ENCODE results near the gene CCND2. TPM values are rescaled to one million over a fixed set of nuclear protein-coding genes. Genes with fewer than 3 reads are reported as not detected.

Gene CCND2
- total RNA-seq (2014; rRNA removed), result not detected in 2 replicates
- percentile 23 among the genes with signal in this experiment for Bru-seq, nascent RNA
- percentile 33 among the genes with signal in this experiment for BruChase-seq, experiment 1, labeled RNA remaining after a 6-hour chase
- percentile 21 among the genes with signal in this experiment for BruChase-seq, experiment 2, labeled RNA remaining after a 2-hour chase
- long read RNA-seq, result 0 reads

DNA sequence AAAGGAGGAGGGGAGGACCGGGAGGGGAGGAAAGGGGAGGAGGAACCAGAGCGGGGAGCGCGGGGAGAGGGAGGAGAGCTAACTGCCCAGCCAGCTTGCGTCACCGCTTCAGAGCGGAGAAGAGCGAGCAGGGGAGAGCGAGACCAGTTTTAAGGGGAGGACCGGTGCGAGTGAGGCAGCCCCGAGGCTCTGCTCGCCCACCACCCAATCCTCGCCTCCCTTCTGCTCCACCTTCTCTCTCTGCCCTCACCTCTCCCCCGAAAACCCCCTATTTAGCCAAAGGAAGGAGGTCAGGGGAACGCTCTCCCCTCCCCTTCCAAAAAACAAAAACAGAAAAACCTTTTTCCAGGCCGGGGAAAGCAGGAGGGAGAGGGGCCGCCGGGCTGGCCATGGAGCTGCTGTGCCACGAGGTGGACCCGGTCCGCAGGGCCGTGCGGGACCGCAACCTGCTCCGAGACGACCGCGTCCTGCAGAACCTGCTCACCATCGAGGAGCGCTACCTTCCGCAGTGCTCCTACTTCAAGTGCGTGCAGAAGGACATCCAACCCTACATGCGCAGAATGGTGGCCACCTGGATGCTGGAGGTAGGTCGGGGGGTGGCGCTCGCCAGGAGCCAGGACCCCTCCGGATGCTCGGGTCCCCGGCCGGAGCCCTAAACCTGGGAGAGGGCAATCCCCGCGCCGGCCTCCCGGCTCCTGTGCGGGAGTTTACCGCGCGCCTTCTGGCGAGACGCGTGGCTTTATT, at the start of gene CCND2:
CCND2 (plus strand) TSS at position 111 of the 744 bp plus-strand sequence; CDS start at position 390, 279 bp downstream.
- Histone ChIP-seq H3K9ac (ENCODE audit: low read length) (no peak within 1 kb of the TSS), H3F3A (ENCODE audit: low read length, unreplicated experiment) (no peaks in the 10 kb centered on the region), H3K9me2 (replicated peaks; ENCODE audit: low read length) (no peaks in the 10 kb centered on the region), H3K4me1 (ENCODE audit: insufficient read depth, low read length) (no peaks in the 10 kb centered on the region), H3K27ac (ENCODE audit: low read length) (no peak within 1 kb of the TSS), H3K4me3 (ENCODE audit: low read length) (no peak within 1 kb of the TSS), H4K20me1 (ENCODE audit: low read length) (no peaks in the 10 kb centered on the region), H3K9me3 (ENCODE audit: low read length) (no peaks in the 10 kb centered on the region), H3K4me2 (ENCODE audit: low read length) (peak within 1 kb of the TSS; percentile 16; the same call in 1 of the 2 replicates), H3K36me3 (ENCODE audit: low read depth, low read length) (no peaks in the 10 kb centered on the region), H3K27me3 (ENCODE audit: low read length) (peaks cover 77% of the 10 kb centered on the region), H3K79me2 (ENCODE audit: low read length) (no peaks in the 10 kb centered on the region), H2AFZ (ENCODE audit: low read length) (no peak within 1 kb of the TSS)
- peak; percentile 97 for TF ChIP-seq EZH2 (IDR thresholded peaks at IDR 0.05; ENCODE audit: low read length, unreplicated experiment)
- TF ChIP-seq, protein P1, sequence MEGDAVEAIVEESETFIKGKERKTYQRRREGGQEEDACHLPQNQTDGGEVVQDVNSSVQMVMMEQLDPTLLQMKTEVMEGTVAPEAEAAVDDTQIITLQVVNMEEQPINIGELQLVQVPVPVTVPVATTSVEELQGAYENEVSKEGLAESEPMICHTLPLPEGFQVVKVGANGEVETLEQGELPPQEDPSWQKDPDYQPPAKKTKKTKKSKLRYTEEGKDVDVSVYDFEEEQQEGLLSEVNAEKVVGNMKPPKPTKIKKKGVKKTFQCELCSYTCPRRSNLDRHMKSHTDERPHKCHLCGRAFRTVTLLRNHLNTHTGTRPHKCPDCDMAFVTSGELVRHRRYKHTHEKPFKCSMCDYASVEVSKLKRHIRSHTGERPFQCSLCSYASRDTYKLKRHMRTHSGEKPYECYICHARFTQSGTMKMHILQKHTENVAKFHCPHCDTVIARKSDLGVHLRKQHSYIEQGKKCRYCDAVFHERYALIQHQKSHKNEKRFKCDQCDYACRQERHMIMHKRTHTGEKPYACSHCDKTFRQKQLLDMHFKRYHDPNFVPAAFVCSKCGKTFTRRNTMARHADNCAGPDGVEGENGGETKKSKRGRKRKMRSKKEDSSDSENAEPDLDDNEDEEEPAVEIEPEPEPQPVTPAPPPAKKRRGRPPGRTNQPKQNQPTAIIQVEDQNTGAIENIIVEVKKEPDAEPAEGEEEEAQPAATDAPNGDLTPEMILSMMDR (conservative IDR thresholded peaks at IDR 0.05; ENCODE audit: low read depth, low read length), result no peak
- no peak for TF ChIP-seq EZH2phosphoT487 (IDR thresholded peaks at IDR 0.05; ENCODE audit: borderline replicate concordance, low read length)
- POLR2A ChIA-PET (ENCODE audit: unreplicated experiment), result no interaction called here
- ATAC-seq (no peak), DNase-seq (no peak)
- BruUV-seq (replicated peaks), result no TSS peak
- intact Hi-C loops (cut with micrococcal nuclease), result no loop called here
- CTCF ChIA-PET, result no interaction called here

DNA sequence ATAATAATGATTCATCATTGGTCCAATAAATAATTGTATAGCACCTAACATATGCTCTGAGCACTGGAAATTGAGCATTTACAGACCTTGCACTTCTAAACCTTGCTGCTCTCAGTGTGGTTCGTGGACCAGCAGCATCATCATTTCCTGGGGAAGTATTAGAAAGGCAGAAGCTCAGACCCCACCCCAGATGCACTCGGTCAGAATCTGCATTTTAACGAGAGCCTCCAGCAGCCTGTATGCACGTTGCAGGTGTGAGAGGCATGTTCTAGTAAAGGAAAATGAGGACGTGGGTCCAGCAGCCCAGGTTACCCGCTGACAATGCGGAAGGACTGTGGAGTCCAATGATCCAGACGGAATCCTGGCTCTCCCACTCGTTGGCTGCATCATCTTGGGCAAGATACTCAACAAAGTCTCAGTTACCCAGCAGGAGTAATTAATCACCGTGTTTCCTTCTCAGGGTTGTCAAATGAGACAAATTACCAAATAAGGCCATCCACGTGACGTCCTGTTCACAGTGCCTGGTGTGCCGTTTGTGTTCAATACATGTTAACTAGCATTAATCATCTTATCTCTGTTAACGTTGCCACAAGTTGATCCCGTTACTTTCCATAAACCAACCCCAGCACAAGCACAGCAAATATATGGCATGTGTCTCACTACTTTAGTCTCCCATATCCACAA, 49.2 kb upstream of the CCND2 start:
- no peaks in the 10 kb centered on the region for H3K9me2 ChIP-seq (replicated peaks; ENCODE audit: low read length)
- ATAC-seq, result no peak
- no peaks in the 10 kb centered on the region for H3K36me3 ChIP-seq (ENCODE audit: low read depth, low read length)
- no peaks in the 10 kb centered on the region for H3K9me3 ChIP-seq (ENCODE audit: low read length)
- H3K4me2 ChIP-seq (ENCODE audit: low read length), result no peak overlapping the region
- no peaks in the 10 kb centered on the region for H3K79me2 ChIP-seq (ENCODE audit: low read length)
- intact Hi-C loops (cut with micrococcal nuclease), result no loop called here
- no peaks in the 10 kb centered on the region for H3K4me1 ChIP-seq (ENCODE audit: insufficient read depth, low read length)
- no peak for TF ChIP-seq EZH2 (IDR thresholded peaks at IDR 0.05; ENCODE audit: low read length, unreplicated experiment)
- TF ChIP-seq, protein P1 (conservative IDR thresholded peaks at IDR 0.05; ENCODE audit: low read depth, low read length), result no peak
- TF ChIP-seq EZH2phosphoT487 (IDR thresholded peaks at IDR 0.05; ENCODE audit: borderline replicate concordance, low read length), result no peak
- DNase-seq, result no peak
- peaks cover 28% of the 10 kb centered on the region for H3K27me3 ChIP-seq (ENCODE audit: low read length)
- H2AFZ ChIP-seq (ENCODE audit: low read length), result no peak overlapping the region
- POLR2A ChIA-PET (ENCODE audit: unreplicated experiment), result no interaction called here
- no TSS peak for BruUV-seq (replicated peaks)
- no peak overlapping the region for H3K9ac ChIP-seq (ENCODE audit: low read length)
- no peaks in the 10 kb centered on the region for H4K20me1 ChIP-seq (ENCODE audit: low read length)
- H3K27ac ChIP-seq (ENCODE audit: low read length), result no peak overlapping the region
- no peak overlapping the region for H3K4me3 ChIP-seq (ENCODE audit: low read length)
- CTCF ChIA-PET, result no interaction called here
- H3F3A ChIP-seq (ENCODE audit: low read length, unreplicated experiment), result no peaks in the 10 kb centered on the region
